Vagina (tissue), 2 donors: ENCODE results near the gene TMEM269. TPM values are rescaled to one million over a fixed set of nuclear protein-coding genes. Genes with fewer than 3 reads are reported as not detected.

Experiments
- DNase-seq, 2 donors: peaks; one replicate each; pipeline ENCODE4 v3.0.0-alpha.2; 2017; ENCODE audit errors: extremely low spot score in 2 of 2
- H3K27ac ChIP-seq: fragments of 200-600 bp; sonication (generic); one replicate; pipeline ENCODE4 v1.5.1; 2019
- H3K27me3 ChIP-seq: fragments of 200-600 bp; sonication (generic); one replicate; pipeline ENCODE4 v1.5.1; 2019
- H3K36me3 ChIP-seq, 2 donors: fragments of 200-600 bp; sonication (generic); one replicate each; pipeline ENCODE4 v1.5.1; 2017 to 2019
- H3K4me1 ChIP-seq: fragments of 200-600 bp; sonication (generic); one replicate; pipeline ENCODE4 v1.5.1; 2019
- H3K4me3 ChIP-seq, 2 donors: fragments of 200-600 bp; sonication (generic); 1 replicate in 1 of 2; 2 replicates in 1 of 2; pipeline ENCODE4 v1.5.1; 2016 to 2019
- H3K9me3 ChIP-seq: fragments of 200-600 bp; sonication (generic); one replicate; pipeline ENCODE4 v1.5.1; 2019
- POLR2A ChIP-seq, 2 donors: fragments of 450-650 bp; IDR thresholded peaks; one replicate each; pipeline ENCODE4 v1.6.1; 2017; ENCODE audit warnings: antibody characterized with exemption in 2 of 2, mild to moderate bottlenecking in 2 of 2, moderate library complexity in 2 of 2
- POLR2AphosphoS5 ChIP-seq, 2 donors: sonication (generic); formaldehyde crosslinking; IDR thresholded peaks; one replicate each; pipeline ENCODE4 v1.9.0; 2017; ENCODE audit warnings: antibody characterized with exemption in 2 of 2, mild to moderate bottlenecking in 2 of 2, low read depth in 1 of 2; ENCODE audit not compliant: insufficient read depth in 1 of 2
- intact Hi-C: fragments of 100-400 bp; cut with DNase I; formaldehyde crosslinking; loops from one replicate; pipeline ENCODE4 v1.15.1; 2023
- total RNA-seq: library from RNA; depleted of rRNA; stranded (reverse); fragments of >200 nt; gene quantifications from one replicate; pipeline ENCODE4 v1.2.3, GENCODE V29; 2016
- TF ChIP-seq, protein P1 (sequence below), 3 experiments: fragments of 450-650 bp in 2 of 3; fragments of 200-600 bp in 1 of 3; sonication (generic) in 1 of 3; IDR thresholded peaks; one replicate each; pipeline ENCODE4 v1.5.1; 2017 to 2019; ENCODE audit warnings: antibody characterized with exemption in 3 of 3, mild to moderate bottlenecking in 2 of 3, moderate library complexity in 2 of 3

Gene TMEM269
- total RNA-seq, 1 donor from 2014 or later = not detected

DNA sequence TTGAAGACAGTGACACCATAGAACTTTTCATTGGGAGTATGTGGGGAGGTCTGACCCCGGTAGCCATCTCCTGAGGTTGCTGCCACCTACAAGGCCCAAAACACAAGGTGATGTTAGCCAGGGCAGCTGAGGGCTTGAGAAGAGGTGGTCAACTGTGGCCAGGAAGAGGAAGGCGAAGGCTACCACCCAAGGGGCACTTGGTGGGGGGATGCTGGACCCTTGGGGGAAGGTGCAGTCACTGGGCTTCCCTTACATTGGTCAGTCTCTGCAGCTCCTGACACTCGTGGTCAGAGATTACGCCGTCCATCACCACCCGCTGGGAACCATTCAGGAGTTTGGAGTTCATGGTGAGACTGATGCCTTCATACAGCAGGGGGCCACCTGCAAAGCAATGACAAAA lies 32.5 kb upstream of the TMEM269 start:
- DNase-seq = no peak
- Histone ChIP-seq H3K27ac (no peak overlapping the region), H3K27me3 (no peaks in the 10 kb centered on the region), H3K36me3 (peaks cover 0 to 56% of the 10 kb centered on the region in 2 donors), H3K4me3 (no peak overlapping the region), H3K4me1 (no peaks in the 10 kb centered on the region), H3K9me3 (no peaks in the 10 kb centered on the region)
- intact Hi-C loops = no loop called here
- no peak for TF ChIP-seq POLR2A (IDR thresholded peaks at IDR 0.05)

DNA sequence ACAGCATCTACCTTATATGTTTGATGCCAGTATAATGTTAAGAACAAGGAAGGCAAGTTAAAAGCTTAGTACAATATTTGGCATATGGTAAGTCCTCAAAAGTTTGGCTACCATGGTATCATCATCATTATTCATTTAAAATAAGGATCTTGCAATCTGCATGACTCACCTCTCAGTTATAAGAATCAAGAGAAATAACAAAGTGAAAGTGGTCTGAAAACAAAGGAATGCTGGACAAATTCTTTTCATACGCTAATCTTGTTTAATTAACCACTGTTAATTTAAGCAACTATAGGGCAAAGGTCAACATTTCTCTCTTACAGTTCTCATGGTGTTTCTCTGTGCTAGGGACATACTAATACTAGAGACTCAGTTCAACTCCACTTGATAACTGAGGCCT lies 31.7 kb upstream of the TMEM269 start:
- TF ChIP-seq POLR2A (IDR thresholded peaks at IDR 0.05) (no peak), POLR2AphosphoS5 (IDR thresholded peaks at IDR 0.05; ENCODE audit: insufficient read depth in 1 of 2, low read depth in 1 of 2) (no peak)
- TF ChIP-seq, protein P1, sequence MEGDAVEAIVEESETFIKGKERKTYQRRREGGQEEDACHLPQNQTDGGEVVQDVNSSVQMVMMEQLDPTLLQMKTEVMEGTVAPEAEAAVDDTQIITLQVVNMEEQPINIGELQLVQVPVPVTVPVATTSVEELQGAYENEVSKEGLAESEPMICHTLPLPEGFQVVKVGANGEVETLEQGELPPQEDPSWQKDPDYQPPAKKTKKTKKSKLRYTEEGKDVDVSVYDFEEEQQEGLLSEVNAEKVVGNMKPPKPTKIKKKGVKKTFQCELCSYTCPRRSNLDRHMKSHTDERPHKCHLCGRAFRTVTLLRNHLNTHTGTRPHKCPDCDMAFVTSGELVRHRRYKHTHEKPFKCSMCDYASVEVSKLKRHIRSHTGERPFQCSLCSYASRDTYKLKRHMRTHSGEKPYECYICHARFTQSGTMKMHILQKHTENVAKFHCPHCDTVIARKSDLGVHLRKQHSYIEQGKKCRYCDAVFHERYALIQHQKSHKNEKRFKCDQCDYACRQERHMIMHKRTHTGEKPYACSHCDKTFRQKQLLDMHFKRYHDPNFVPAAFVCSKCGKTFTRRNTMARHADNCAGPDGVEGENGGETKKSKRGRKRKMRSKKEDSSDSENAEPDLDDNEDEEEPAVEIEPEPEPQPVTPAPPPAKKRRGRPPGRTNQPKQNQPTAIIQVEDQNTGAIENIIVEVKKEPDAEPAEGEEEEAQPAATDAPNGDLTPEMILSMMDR (IDR thresholded peaks at IDR 0.05) = no peak
- H3K27ac ChIP-seq = no peak overlapping the region
- peaks cover 0 to 63% of the 10 kb centered on the region in 2 donors for H3K36me3 ChIP-seq
- no peaks in the 10 kb centered on the region for H3K4me1 ChIP-seq
- intact Hi-C loops = no loop called here
- no peak overlapping the region for H3K4me3 ChIP-seq
- no peaks in the 10 kb centered on the region for H3K9me3 ChIP-seq
- no peak for DNase-seq
- H3K27me3 ChIP-seq = no peaks in the 10 kb centered on the region

DNA sequence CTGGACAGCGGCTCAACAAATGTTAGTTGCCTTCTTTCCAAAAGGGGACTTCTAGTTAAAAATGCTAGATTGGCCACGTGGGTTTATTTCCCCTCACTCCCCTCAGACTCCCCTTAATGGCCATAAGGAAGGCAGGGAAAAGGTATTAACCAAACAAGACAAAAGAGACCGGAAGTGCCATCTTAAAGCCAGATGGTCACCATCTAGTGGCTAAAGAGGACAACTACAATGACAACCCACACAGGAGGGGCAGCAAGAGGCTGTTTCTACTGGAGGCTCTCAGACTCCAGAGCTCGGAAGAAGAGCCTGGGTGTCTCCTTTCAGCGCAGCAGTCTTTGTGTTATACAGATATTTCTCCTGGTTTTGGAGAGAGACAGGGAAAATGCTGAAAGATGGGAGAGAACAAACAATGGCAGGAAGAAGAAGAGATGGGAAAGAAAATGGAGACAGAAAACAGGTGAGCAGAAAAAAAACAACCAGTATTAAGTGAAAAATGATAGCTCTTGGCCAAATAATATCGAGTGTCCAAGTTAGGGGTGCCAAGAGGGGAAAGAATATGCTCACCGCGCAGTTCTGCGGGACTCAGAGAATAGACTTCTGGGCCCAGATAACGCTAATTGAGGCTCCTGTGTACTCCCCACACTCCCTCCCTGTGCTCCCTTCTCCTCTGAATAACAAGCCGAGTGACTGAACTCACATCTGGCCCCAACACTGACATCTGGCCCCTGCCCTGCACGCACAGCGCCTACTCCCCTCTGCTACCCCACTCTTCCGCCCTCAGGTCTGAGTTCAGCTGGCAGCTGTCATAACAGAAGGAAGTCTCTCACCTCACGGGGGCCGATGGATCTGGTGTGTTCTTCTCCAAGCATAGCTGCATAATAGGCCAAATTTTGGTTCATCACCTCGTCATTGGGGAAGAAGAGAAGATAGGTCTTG lies 27.6 kb upstream of the TMEM269 start:
- Histone ChIP-seq H3K36me3 (peaks cover 0 to 58% of the 10 kb centered on the region in 2 donors), H3K4me1 (peaks cover under 1% of the 10 kb centered on the region), H3K9me3 (no peaks in the 10 kb centered on the region), H3K27ac (no peak overlapping the region), H3K4me3 (no peak overlapping the region), H3K27me3 (no peaks in the 10 kb centered on the region)
- DNase-seq = no peak
- intact Hi-C loops = no loop called here
- TF ChIP-seq POLR2AphosphoS5 (IDR thresholded peaks at IDR 0.05; ENCODE audit: insufficient read depth in 1 of 2, low read depth in 1 of 2) (no peak), POLR2A (IDR thresholded peaks at IDR 0.05) (no peak)
- TF ChIP-seq, protein P1 (IDR thresholded peaks at IDR 0.05) = peak in 1 of 3 experiments; percentile 37

DNA sequence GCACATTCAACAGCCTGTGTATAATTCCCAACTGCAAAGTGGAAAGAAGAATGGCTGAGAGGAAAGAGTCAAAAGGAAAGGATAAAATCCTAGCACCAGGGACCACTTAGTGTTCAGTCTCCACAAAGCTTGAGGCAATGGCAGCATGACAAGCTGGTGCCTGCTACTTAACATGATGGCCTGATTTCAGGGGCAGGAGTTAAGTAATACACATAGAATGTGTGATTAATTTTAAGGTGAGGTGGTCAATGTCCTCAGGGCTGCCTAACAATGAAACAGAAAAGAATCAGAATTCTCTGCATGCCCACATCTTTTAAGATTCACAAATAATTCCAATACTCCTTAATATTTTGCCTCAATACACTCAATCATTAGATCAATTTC lies 26.9 kb upstream of the TMEM269 start:
- H3K27me3 ChIP-seq = no peaks in the 10 kb centered on the region
- H3K27ac ChIP-seq = no peak overlapping the region
- H3K4me3 ChIP-seq = no peak overlapping the region
- peaks cover 7% of the 10 kb centered on the region for H3K4me1 ChIP-seq
- intact Hi-C loops = no loop called here
- DNase-seq = no peak
- TF ChIP-seq POLR2AphosphoS5 (IDR thresholded peaks at IDR 0.05; ENCODE audit: insufficient read depth in 1 of 2, low read depth in 1 of 2) = no peak
- TF ChIP-seq, protein P1 (IDR thresholded peaks at IDR 0.05) = no peak
- TF ChIP-seq POLR2A (IDR thresholded peaks at IDR 0.05) = no peak
- peaks cover 0 to 53% of the 10 kb centered on the region in 2 donors for H3K36me3 ChIP-seq
- H3K9me3 ChIP-seq = no peaks in the 10 kb centered on the region

DNA sequence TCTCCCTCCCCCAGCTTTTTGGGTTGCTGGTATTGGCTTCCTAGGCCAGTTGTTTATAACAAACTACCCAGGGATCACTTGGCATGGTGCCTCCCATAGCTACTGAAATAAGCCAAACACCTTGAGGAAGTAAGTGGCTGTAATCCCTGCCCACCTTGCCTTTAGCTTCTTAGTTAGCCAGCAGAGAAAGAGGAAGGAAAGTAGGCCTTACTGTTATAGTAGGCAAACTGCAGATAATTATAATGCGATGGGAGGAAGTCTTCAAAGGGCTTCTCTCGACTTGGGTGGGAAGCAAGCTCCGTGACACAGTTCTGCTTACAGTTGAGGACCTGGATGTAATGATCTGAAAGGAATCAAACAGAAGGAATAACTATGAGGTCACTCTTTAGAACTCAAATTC lies 26.1 kb upstream of the TMEM269 start:
- TF ChIP-seq, protein P1 (IDR thresholded peaks at IDR 0.05) = no peak
- TF ChIP-seq POLR2A (IDR thresholded peaks at IDR 0.05) = no peak
- no peak for TF ChIP-seq POLR2AphosphoS5 (IDR thresholded peaks at IDR 0.05; ENCODE audit: insufficient read depth in 1 of 2, low read depth in 1 of 2)
- no peaks in the 10 kb centered on the region for H3K9me3 ChIP-seq
- peaks cover 10% of the 10 kb centered on the region for H3K4me1 ChIP-seq
- no peak for DNase-seq
- no peaks in the 10 kb centered on the region for H3K27me3 ChIP-seq
- no peak overlapping the region for H3K27ac ChIP-seq
- intact Hi-C loops = no loop called here
- peaks cover 0 to 53% of the 10 kb centered on the region in 2 donors for H3K36me3 ChIP-seq
- no peak overlapping the region for H3K4me3 ChIP-seq
